Gastrocnemius medialis (tissue), 4 donors: ENCODE data around the gene FMOD.

Experiments used
- POLR2A ChIP-seq, 2 donors: fragments of 450-650 bp; IDR thresholded peaks; one replicate each; pipeline ENCODE4 v1.6.1; 2017; ENCODE audit warnings: antibody characterized with exemption in 2 of 2, mild to moderate bottlenecking in 2 of 2, moderate library complexity in 2 of 2
- TF ChIP-seq, protein P1 (sequence below), 5 experiments: fragments of 450-650 bp in 3 of 5; fragments of 200-600 bp in 2 of 5; sonication (generic) in 2 of 5; IDR thresholded peaks in 4 of 5; conservative IDR thresholded peaks in 1 of 5; 1 replicate in 4 of 5; 2 replicates in 1 of 5; pipeline ENCODE4 v1.5.1; 2016 to 2019; ENCODE audit warnings: antibody characterized with exemption in 5 of 5, mild to moderate bottlenecking in 3 of 5, moderate library complexity in 3 of 5

DNA sequence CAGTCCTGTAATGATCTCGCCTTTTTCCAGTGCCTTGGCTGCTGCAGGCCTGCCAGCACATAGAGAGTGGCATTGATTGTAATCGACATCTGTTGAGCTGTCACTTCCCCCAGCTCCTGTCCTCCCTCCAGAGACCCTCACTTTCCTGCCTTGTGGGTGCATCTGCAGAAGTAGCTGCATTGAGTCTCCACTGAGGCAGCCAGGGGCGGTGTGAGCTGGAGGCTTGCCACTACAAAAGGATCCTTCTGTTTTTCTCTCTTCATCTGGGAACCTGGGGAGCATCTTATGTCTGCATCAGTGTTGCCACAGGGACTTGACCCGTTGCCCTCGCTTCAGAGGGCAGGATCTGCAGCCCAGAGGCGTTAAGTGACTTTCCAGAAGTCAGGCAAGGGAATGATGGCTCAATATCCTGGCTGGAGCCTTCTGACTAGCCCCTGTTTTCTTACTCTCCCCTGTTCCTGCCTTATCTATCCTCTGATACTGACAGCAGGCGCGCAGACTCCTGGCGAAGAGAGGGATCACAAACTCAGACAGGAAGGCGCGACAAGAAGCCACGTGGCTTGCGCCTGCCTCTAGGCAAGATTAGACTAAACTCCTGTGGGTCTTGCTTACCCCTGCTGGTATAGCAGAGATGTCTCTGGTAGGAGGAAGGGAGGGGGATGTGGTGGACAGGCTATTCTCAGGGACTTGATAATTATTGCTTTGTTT, 13.3 kb upstream of the FMOD start:
- TF ChIP-seq, protein P1, sequence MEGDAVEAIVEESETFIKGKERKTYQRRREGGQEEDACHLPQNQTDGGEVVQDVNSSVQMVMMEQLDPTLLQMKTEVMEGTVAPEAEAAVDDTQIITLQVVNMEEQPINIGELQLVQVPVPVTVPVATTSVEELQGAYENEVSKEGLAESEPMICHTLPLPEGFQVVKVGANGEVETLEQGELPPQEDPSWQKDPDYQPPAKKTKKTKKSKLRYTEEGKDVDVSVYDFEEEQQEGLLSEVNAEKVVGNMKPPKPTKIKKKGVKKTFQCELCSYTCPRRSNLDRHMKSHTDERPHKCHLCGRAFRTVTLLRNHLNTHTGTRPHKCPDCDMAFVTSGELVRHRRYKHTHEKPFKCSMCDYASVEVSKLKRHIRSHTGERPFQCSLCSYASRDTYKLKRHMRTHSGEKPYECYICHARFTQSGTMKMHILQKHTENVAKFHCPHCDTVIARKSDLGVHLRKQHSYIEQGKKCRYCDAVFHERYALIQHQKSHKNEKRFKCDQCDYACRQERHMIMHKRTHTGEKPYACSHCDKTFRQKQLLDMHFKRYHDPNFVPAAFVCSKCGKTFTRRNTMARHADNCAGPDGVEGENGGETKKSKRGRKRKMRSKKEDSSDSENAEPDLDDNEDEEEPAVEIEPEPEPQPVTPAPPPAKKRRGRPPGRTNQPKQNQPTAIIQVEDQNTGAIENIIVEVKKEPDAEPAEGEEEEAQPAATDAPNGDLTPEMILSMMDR (IDR thresholded peaks at IDR 0.05 in 4 of 5, conservative IDR thresholded peaks at IDR 0.05 in 1 of 5), result no peak
- TF ChIP-seq POLR2A (IDR thresholded peaks at IDR 0.05), result no peak
